Colonic mucosa (tissue), 4 donors: ENCODE measurements around the gene TARDBP. TPM values are rescaled to one million over a fixed set of nuclear protein-coding genes. Genes with fewer than 3 reads are reported as not detected.
A peak's percentile ranks its signal among the peaks of the same experiment; 100 is the strongest.

Experiments used
- DNase-seq: peaks from one replicate; pipeline ENCODE4 v3.0.0-alpha.2; 2020
- H3K27ac ChIP-seq: fragments of 200-600 bp; one replicate; pipeline ENCODE4 v1.8.0; 2021
- H3K27me3 ChIP-seq: fragments of 200-600 bp; one replicate; pipeline ENCODE4 v1.8.0; 2021
- H3K36me3 ChIP-seq: fragments of 200-600 bp; one replicate; pipeline ENCODE4 v1.8.0; 2021
- H3K4me1 ChIP-seq: fragments of 200-600 bp; one replicate; pipeline ENCODE4 v1.8.0; 2021; ENCODE audit warnings: mild to moderate bottlenecking
- H3K4me3 ChIP-seq: fragments of 200-600 bp; one replicate; pipeline ENCODE4 v1.8.0; 2021
- H3K9ac ChIP-seq, 2 donors: one replicate each; pipeline ENCODE4 v1.7.0; 2013; ENCODE audit warnings: control low read depth in 2 of 2, low read depth in 2 of 2, low read length in 2 of 2
- H3K9me3 ChIP-seq: fragments of 200-600 bp; one replicate; pipeline ENCODE4 v1.8.0; 2021
- CTCF ChIP-seq: fragments of 200-600 bp; IDR thresholded peaks from one replicate; pipeline ENCODE4 v1.8.0; 2022; ENCODE audit warnings: antibody characterized with exemption, mild to moderate bottlenecking
- intact Hi-C: fragments of 100-400 bp; cut with DNase I; formaldehyde crosslinking; loops from one replicate; pipeline ENCODE4 v1.14.1; 2022
- total RNA-seq, 2 donors: library from RNA; stranded (reverse); fragmentation: NEBNext Ultra II Directional in 1 of 2; extraction: Animal tissue kit (Norgen Biotek cat#: 25700) in 1 of 2; gene quantifications; one replicate each; pipeline ENCODE4 v1.2.1, GENCODE V29; 2021
- donor health status: healthy.
- donor health status: DM: no; HTN: no; CAD: no.
- donor health status: DM: no; HTN: no; CAD: no.

Gene TARDBP
- total RNA-seq, 2 donors from 2014 or later, result 126 to 178 TPM

- no peak overlapping the region for H3K4me3 ChIP-seq
- intact Hi-C loops, result no loop called here
- no peak overlapping the region for H3K9ac ChIP-seq
- H3K27ac ChIP-seq, result no peak overlapping the region
- no peak for DNase-seq
- H3K27me3 ChIP-seq, result no peaks in the 10 kb centered on the region
- TF ChIP-seq CTCF, result no peak
- H3K36me3 ChIP-seq, result peaks cover 8% of the 10 kb centered on the region
- H3K4me1 ChIP-seq, result no peaks in the 10 kb centered on the region
- H3K9me3 ChIP-seq, result no peaks in the 10 kb centered on the region
These were observed 53.3 kb downstream of the TARDBP start for GRCh38 chr1:11065796-11066195.

- H3K27ac ChIP-seq, result no peak overlapping the region
- peaks cover 8% of the 10 kb centered on the region for H3K36me3 ChIP-seq
- H3K4me3 ChIP-seq, result no peak overlapping the region
- no peak for DNase-seq
- H3K27me3 ChIP-seq, result no peaks in the 10 kb centered on the region
- no peaks in the 10 kb centered on the region for H3K9me3 ChIP-seq
- intact Hi-C loops, result no loop called here
- no peak overlapping the region for H3K9ac ChIP-seq
- H3K4me1 ChIP-seq, result no peaks in the 10 kb centered on the region
- no peak for TF ChIP-seq CTCF
These were observed 55.5 kb downstream of the TARDBP start for GRCh38 chr1:11067716-11068599.

GRCh38 chr1:11068600-11069473 is 56.4 kb downstream of the TARDBP start:
- Histone ChIP-seq H3K4me3 (no peak overlapping the region), H3K9me3 (no peaks in the 10 kb centered on the region), H3K27ac (no peak overlapping the region), H3K9ac (no peak overlapping the region), H3K27me3 (no peaks in the 10 kb centered on the region), H3K4me1 (no peaks in the 10 kb centered on the region), H3K36me3 (peaks cover 9% of the 10 kb centered on the region)
- intact Hi-C loops, result no loop called here
- no peak for DNase-seq
- TF ChIP-seq CTCF, result no peak

- H3K36me3 ChIP-seq, result peaks cover 13% of the 10 kb centered on the region
- no peaks in the 10 kb centered on the region for H3K4me1 ChIP-seq
- H3K27me3 ChIP-seq, result no peaks in the 10 kb centered on the region
- H3K27ac ChIP-seq, result no peak overlapping the region
- no peaks in the 10 kb centered on the region for H3K9me3 ChIP-seq
- no peak overlapping the region for H3K4me3 ChIP-seq
- no peak overlapping the region for H3K9ac ChIP-seq
- intact Hi-C loops, result no loop called here
- DNase-seq, result no peak
- TF ChIP-seq CTCF, result no peak
These were observed 58.4 kb downstream of the TARDBP start for GRCh38 chr1:11070876-11071275.

GRCh38 chr1:11071463-11072215 is 59.2 kb downstream of the TARDBP start:
- intact Hi-C loops, result no loop called here
- no peak overlapping the region for H3K9ac ChIP-seq

More at GRCh38 chr1:11071463-11072215, 59.2 kb downstream of the TARDBP start:
- Histone ChIP-seq H3K4me1 (no peaks in the 10 kb centered on the region), H3K36me3 (peaks cover 13% of the 10 kb centered on the region), H3K27ac (no peak overlapping the region), H3K27me3 (no peaks in the 10 kb centered on the region), H3K4me3 (no peak overlapping the region), H3K9me3 (no peaks in the 10 kb centered on the region)
- DNase-seq, result peak; percentile 40
- TF ChIP-seq CTCF, result no peak
